PC-9 (cell line): Measurements from ENCODE around the gene CPEB3. TPM values are rescaled to one million over a fixed set of nuclear protein-coding genes. Genes with fewer than 3 reads are reported as not detected.
A peak's percentile ranks its signal among the peaks of the same experiment; 100 is the strongest.
"Not testable (repeated sequence)": the region's sequence is repeated elsewhere in the genome, so short reads cannot be mapped to it uniquely, and the experiment has no call there.

Experiments used
- BruUV-seq: library from RNA; stranded (reverse); fragments of 400-500 nt; replicated peaks from 2 replicates; lab custom pipeline; 2021; lab: Mats Ljungman, UMichigan
- CTCF ChIA-PET: fragments of 300-600 bp; sonication (Branson Sonifier 250); formaldehyde crosslinking; loops from one replicate; lab custom pipeline; 2022; ENCODE audit warnings: antibody characterized with exemption; lab: Charles Lee
- POLR2A ChIA-PET: fragments of 300-600 bp; sonication (Branson Sonifier 250); formaldehyde crosslinking; loops from one replicate; lab custom pipeline; 2022; ENCODE audit warnings: antibody characterized with exemption; ENCODE audit not compliant: unreplicated experiment; lab: Charles Lee
- DNase-seq, 2 experiments: peaks; one replicate each; pipeline versions ENCODE4 v3.0.0 to v3.0.0-alpha.2; 2015 to 2022; ENCODE audit warnings: mixed read lengths in 1 of 2
- H2AFZ ChIP-seq: fragments of 200-600 bp; sonication (generic); 2 replicates; pipeline ENCODE4 v1.8.1; 2017; ENCODE audit warnings: antibody characterized with exemption
- H3F3A ChIP-seq: fragments of 200-600 bp; sonication (generic); 2 replicates; pipeline ENCODE4 v1.8.1; 2017; ENCODE audit warnings: antibody characterized with exemption, mild to moderate bottlenecking, low read depth; ENCODE audit not compliant: insufficient read depth
- H3K27ac ChIP-seq: fragments of 200-600 bp; sonication (generic); 2 replicates; pipeline ENCODE4 v1.6.1; 2016; ENCODE audit warnings: mixed run types
- H3K27me3 ChIP-seq: fragments of 200-600 bp; sonication (generic); 2 replicates; pipeline ENCODE4 v1.6.1; 2016; ENCODE audit warnings: low read depth, mixed run types; ENCODE audit not compliant: insufficient read depth
- H3K36me3 ChIP-seq: fragments of 200-600 bp; sonication (generic); 2 replicates; pipeline ENCODE4 v1.6.1; 2016; ENCODE audit warnings: low read depth, mixed run types
- H3K4me1 ChIP-seq: fragments of 200-600 bp; sonication (generic); replicated peaks from 2 replicates; pipeline ENCODE4 v1.6.1; 2016; ENCODE audit warnings: mixed run types; ENCODE audit not compliant: insufficient read depth
- H3K4me2 ChIP-seq: fragments of 200-600 bp; sonication (generic); 2 replicates; pipeline ENCODE4 v1.6.1; 2017; ENCODE audit warnings: mixed run types
- H3K4me3 ChIP-seq: fragments of 200-600 bp; sonication (generic); 2 replicates; pipeline ENCODE4 v1.6.1; 2016; ENCODE audit warnings: mixed run types
- H3K79me2 ChIP-seq: fragments of 200-600 bp; sonication (generic); 2 replicates; pipeline ENCODE4 v1.6.1; 2017; ENCODE audit warnings: low read depth, mixed run types
- H3K9me2 ChIP-seq: fragments of 200-600 bp; sonication (generic); 2 replicates; pipeline ENCODE4 v1.8.1; 2017; ENCODE audit warnings: mild to moderate bottlenecking; ENCODE audit not compliant: insufficient read depth
- H3K9me3 ChIP-seq: fragments of 200-600 bp; sonication (generic); 2 replicates; pipeline ENCODE4 v1.8.1; 2016; ENCODE audit warnings: low read depth; ENCODE audit not compliant: insufficient read depth
- H4K20me1 ChIP-seq: fragments of 200-600 bp; sonication (generic); 2 replicates; pipeline ENCODE4 v1.8.1; 2017; ENCODE audit not compliant: insufficient read depth
- EZH2 ChIP-seq: fragments of 200-600 bp; sonication (generic); IDR thresholded peaks from 2 replicates; pipeline ENCODE4 v1.8.0; 2017; ENCODE audit warnings: antibody characterized with exemption, low read depth
- intact Hi-C: fragments of 100-400 bp; cut with micrococcal nuclease; formaldehyde crosslinking; loops from one replicate; pipeline ENCODE4 v1.10.0; 2022; ENCODE audit not compliant: unreplicated experiment
- total RNA-seq: library from RNA; stranded (reverse); gene quantifications from 2 replicates; pipeline ENCODE4 v1.2.3, GENCODE V29; 2021
- TF ChIP-seq, protein P1 (sequence below): fragments of 200-600 bp; sonication (generic); conservative IDR thresholded peaks from 2 replicates; pipeline ENCODE4 v1.6.1; 2017; ENCODE audit warnings: mixed run types, antibody characterized with exemption, mild to moderate bottlenecking, moderate library complexity

CPEB3 gene
- total RNA-seq, 1 experiment from 2014 or later: 1.4 TPM

DNA sequence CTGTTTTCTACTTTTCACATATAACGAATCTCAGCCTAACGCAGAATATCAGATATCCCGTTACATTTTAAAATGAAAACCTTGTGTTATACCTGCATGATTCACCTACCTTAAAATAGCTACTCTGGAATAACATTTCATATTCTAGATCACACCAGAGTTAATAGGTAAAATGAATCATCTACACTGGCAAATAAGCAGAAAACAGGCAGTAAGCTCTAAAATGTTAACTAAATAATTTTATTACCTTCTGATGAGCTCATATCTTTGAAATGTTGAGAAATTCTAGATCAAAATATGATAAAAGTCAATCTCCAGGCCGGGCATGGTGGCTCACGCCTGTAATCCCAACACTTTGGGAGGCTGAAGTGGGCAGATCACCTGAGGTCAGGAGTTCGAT is 71.3 kb downstream of the CPEB3 start:
- 0 out of 2 replicates have a peak, but pooled peaks cover 5% of the 10 kb centered on the region for H3K9me2 ChIP-seq
- TF ChIP-seq, protein P1, sequence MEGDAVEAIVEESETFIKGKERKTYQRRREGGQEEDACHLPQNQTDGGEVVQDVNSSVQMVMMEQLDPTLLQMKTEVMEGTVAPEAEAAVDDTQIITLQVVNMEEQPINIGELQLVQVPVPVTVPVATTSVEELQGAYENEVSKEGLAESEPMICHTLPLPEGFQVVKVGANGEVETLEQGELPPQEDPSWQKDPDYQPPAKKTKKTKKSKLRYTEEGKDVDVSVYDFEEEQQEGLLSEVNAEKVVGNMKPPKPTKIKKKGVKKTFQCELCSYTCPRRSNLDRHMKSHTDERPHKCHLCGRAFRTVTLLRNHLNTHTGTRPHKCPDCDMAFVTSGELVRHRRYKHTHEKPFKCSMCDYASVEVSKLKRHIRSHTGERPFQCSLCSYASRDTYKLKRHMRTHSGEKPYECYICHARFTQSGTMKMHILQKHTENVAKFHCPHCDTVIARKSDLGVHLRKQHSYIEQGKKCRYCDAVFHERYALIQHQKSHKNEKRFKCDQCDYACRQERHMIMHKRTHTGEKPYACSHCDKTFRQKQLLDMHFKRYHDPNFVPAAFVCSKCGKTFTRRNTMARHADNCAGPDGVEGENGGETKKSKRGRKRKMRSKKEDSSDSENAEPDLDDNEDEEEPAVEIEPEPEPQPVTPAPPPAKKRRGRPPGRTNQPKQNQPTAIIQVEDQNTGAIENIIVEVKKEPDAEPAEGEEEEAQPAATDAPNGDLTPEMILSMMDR: no peak
- TF ChIP-seq EZH2: no peak
- peaks cover 25% of the 10 kb centered on the region for H3F3A ChIP-seq
- H3K27ac ChIP-seq: no peak overlapping the region
- H4K20me1 ChIP-seq: no peaks in the 10 kb centered on the region
- no peak overlapping the region for H3K4me2 ChIP-seq
- H3K36me3 ChIP-seq: no peaks in the 10 kb centered on the region
- intact Hi-C loops: no loop called here
- DNase-seq: no peak
- no TSS peak for BruUV-seq
- no peaks in the 10 kb centered on the region for H3K9me3 ChIP-seq
- CTCF ChIA-PET: no interaction called here
- no peak overlapping the region for H2AFZ ChIP-seq
- POLR2A ChIA-PET: no interaction called here
- peaks cover 30% of the 10 kb centered on the region for H3K4me1 ChIP-seq
- H3K79me2 ChIP-seq: no peaks in the 10 kb centered on the region
- H3K27me3 ChIP-seq: no peaks in the 10 kb centered on the region
- no peak overlapping the region for H3K4me3 ChIP-seq

DNA sequence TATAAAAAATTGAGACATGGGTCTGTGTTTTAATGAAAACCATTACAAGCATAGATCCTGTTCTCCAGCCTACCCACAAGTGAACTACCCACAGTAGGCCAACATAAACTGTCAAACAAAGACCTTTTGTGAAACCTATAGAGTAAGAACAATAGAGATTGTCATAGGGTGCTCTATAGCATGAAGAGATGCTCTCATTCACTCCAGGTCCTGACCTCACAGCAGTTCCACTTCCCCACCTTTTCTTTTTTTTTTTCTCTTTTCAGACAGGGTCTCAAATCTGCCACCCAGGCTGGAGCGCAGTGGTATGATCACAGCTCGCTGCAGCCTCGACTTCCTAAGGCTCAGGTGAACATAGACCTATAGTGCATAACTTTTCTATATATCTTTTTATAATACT is 72.3 kb downstream of the CPEB3 start:
- H3K9me2 ChIP-seq: 0 out of 2 replicates have a peak, but pooled peaks cover 5% of the 10 kb centered on the region
- TF ChIP-seq, protein P1: no peak
- TF ChIP-seq EZH2: no peak
- H3K79me2 ChIP-seq: no peaks in the 10 kb centered on the region
- ChIA-PET POLR2A (no interaction called here), CTCF (no interaction called here)
- intact Hi-C loops: no loop called here
- H3K9me3 ChIP-seq: no peaks in the 10 kb centered on the region
- no peak overlapping the region for H3K4me3 ChIP-seq
- H3F3A ChIP-seq: peaks cover 17% of the 10 kb centered on the region
- H3K27ac ChIP-seq: no peak overlapping the region
- no peaks in the 10 kb centered on the region for H4K20me1 ChIP-seq
- DNase-seq: no peak
- H3K4me1 ChIP-seq: peaks cover 20% of the 10 kb centered on the region
- no TSS peak for BruUV-seq
- no peak overlapping the region for H2AFZ ChIP-seq
- H3K4me2 ChIP-seq: no peak overlapping the region
- no peaks in the 10 kb centered on the region for H3K36me3 ChIP-seq
- H3K27me3 ChIP-seq: no peaks in the 10 kb centered on the region

DNA sequence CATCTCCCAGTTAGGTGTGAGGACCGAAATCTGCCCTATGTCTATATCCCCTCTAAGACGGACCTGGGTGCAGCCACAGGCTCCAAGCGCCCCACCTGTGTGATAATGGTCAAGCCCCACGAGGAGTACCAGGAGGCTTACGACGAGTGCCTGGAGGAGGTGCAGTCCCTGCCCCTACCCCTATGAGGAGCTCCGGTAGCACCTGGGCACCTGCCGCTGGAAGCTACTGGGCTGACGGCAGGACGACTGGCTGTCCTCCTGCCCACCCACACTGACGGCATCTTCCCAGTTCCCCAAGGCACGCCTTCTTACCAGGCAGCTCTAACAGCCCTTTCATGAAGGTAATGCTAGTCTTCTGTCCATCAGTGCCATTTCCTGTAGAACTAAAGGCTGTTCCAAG is 74.3 kb downstream of the CPEB3 start:
- POLR2A ChIA-PET, BruUV-seq, H3K4me1 ChIP-seq, H4K20me1 ChIP-seq, H3K9me3 ChIP-seq, H3F3A ChIP-seq, H3K27me3 ChIP-seq, H3K4me2 ChIP-seq, H3K27ac ChIP-seq, H3K36me3 ChIP-seq, H3K4me3 ChIP-seq, H2AFZ ChIP-seq, intact Hi-C loops, H3K79me2 ChIP-seq, H3K9me2 ChIP-seq: not testable (repeated sequence)
- CTCF ChIA-PET: interaction anchor here (0.6 kb wide), 1 partner anchor 218 kb away, joined by 7 read pairs; no protein-coding TSS in a partner anchor
- DNase-seq: peak in 1 of 2 experiments; percentile 3
- TF ChIP-seq, protein P1: 0 out of 2 replicates have a peak, but pooled peaks have one; percentile 24

DNA sequence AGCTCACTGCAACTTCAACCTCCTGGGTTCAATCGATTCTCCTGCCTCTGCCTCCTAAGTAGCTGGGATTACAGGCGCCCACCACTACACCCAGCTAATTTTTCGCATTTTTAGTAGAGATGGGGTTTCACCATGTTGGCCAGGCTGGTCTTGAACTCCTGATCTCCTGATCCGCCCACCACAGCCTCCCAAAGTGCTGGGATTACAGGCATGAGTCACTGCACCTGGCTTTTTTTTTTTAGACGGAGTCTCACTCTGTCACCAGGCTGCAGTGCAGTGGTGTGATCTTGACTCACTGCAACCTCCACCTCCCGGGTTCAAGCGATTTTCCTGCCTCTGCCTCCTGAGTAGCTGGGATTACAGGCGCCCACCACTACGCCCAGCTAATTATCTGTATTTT is 75.7 kb downstream of the CPEB3 start:
- H4K20me1 ChIP-seq, H3K9me2 ChIP-seq, DNase-seq, H3K4me1 ChIP-seq, H3K36me3 ChIP-seq, H3K9me3 ChIP-seq, CTCF ChIA-PET, H2AFZ ChIP-seq, intact Hi-C loops, H3K27ac ChIP-seq, H3F3A ChIP-seq, H3K4me3 ChIP-seq, H3K79me2 ChIP-seq, BruUV-seq, POLR2A ChIA-PET, H3K4me2 ChIP-seq, H3K27me3 ChIP-seq: not testable (repeated sequence)
